NT2/D1 (cell line): ENCODE data around the gene HPS3.

Experiments used
- SUZ12 ChIP-seq: IDR thresholded peaks from 2 replicates; pipeline ENCODE4 v1.6.1; 2011; ENCODE audit not compliant: insufficient read length, insufficient read depth; ENCODE audit errors: extremely low read depth
- YY1 ChIP-seq: IDR thresholded peaks from 2 replicates; pipeline ENCODE4 v1.6.1; 2011; ENCODE audit not compliant: insufficient read length, insufficient read depth
- ZNF274 ChIP-seq: IDR thresholded peaks from 2 replicates; pipeline ENCODE4 v1.6.1; 2011; ENCODE audit warnings: mild to moderate bottlenecking, low read depth, low read length

GRCh38 chr3:149180057-149180573 lies 50.7 kb downstream of the HPS3 start:
- TF ChIP-seq SUZ12 (no peak), ZNF274 (no peak), YY1 (no peak)
